ENCODE measurements around the gene FAM177B.

FAM177B gene

DNA sequence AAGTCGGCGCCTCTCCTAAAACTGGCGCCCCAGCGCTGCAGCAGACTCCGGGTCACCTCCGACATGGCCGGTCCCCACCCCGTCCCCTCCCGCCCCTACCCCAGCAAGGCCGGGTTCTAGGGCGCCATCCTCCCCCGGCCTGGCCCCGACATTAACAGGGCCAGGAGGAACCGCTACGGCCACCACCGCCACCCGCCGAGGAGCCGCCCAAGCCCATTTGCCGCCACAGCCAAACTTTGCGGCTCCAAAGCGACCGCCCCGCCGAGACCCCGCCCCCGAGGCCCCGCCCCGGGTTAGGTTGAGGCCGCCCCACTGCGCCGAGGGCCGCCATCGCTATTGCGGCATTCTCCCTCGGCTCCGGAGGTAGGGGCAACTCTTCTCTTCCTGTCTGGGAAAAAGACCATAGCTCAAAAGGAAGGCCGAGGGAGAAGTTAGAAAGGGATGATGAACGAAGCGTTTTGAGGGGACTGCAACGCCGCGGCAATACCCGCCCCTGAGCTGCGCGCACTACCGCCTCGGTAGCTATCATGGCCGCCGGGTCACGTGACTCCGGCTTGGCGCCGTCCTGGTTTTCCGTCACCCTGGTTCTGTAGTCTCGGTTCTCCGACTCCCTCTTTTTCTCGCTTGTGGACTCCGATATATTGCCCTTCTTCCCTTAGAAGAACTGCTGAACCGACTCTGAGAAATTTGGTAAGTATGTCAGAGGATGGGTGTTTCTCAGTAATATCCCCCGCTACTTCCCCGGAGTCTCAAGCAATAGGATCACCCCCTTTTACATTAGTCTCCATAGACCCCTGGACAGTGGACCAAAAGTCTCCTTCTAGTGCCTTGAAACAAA lies 24.5 kb upstream of the FAM177B start, which contains the start of the genes AIDA and BROX:
AIDA (minus strand) TSS at position 239 of the 838 bp plus-strand sequence; CDS start at position 65, 174 bp downstream.
BROX (plus strand) TSS at position 312 of the 838 bp plus-strand sequence. CDS start 3,136 bp downstream, outside the sequence.
- Histone ChIP-seq H3K9me3 (ENCODE audit: control insufficient read depth, low read length) (no peaks in the 10 kb centered on the region), H3K9ac (ENCODE audit: low read length) (peak within 1 kb of the TSS; percentile 98), H3K4me3 (ENCODE audit: low read length) (peak within 1 kb of the TSS; percentile 97), H3K36me3 (ENCODE audit: control insufficient read depth, insufficient read depth, low read length, severe bottlenecking) (peaks cover 19% of the 10 kb centered on the region), H3K27me3 (replicated peaks; ENCODE audit: control insufficient read depth, insufficient read depth, low read length) (no peaks in the 10 kb centered on the region), H3K4me1 (ENCODE audit: control insufficient read depth, insufficient read depth, low read length) (peaks cover 18% of the 10 kb centered on the region)
- DNase-seq (ENCODE audit: low read depth): peak; percentile 95

DNA sequence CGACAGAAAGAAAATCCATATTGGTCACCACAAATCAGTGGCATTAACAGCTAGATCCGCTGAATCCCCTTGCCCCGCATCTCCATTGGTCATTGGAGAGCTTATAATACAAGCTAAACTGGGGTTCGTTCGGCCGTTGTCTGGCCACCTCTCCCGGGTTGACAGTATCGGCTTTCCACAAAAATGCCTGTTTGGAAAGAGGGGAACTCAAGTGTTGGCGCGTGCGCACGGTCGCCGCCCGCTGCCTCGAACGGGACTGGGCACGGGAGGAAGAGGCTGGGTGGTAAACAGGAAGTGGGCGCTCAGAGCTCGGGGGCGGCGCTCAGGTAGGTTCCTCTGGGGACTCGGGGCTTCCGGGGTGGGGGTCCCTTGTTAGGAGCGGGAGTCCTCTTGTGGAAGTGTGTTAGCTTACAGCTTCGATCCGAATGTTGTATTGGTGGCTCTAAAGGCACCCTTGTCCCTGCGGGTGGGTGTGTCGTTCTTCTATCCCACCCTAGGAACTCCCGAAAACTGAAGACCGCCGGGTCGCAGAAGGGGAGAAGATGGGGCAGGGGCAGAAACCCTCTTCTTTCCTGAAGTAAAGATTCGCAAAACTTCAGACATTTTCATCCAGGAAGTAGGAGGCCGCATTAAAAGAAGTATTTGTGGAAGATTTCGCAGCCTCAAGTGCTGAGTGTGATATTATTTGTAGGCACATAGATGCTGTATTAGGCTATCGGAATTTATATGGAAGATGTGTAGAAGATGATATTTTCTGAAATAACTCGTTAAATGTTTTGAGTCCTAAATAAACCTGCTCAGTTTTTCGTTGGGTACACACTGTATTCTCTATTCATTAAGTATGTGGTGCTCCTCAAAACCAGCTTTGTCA lies 23.7 kb upstream of the FAM177B start:
- H3K36me3 ChIP-seq (ENCODE audit: control insufficient read depth, insufficient read depth, low read length, severe bottlenecking): peaks cover 26% of the 10 kb centered on the region
- H3K4me1 ChIP-seq (ENCODE audit: control insufficient read depth, insufficient read depth, low read length): peaks cover 16% of the 10 kb centered on the region
- DNase-seq (ENCODE audit: low read depth): peak; percentile 98
- H3K4me3 ChIP-seq (ENCODE audit: low read length): peak overlapping the region; percentile 97
- H3K9ac ChIP-seq (ENCODE audit: low read length): peak overlapping the region; percentile 94
- H3K27me3 ChIP-seq (replicated peaks; ENCODE audit: control insufficient read depth, insufficient read depth, low read length): no peaks in the 10 kb centered on the region
- H3K9me3 ChIP-seq (ENCODE audit: control insufficient read depth, low read length): no peaks in the 10 kb centered on the region

DNA sequence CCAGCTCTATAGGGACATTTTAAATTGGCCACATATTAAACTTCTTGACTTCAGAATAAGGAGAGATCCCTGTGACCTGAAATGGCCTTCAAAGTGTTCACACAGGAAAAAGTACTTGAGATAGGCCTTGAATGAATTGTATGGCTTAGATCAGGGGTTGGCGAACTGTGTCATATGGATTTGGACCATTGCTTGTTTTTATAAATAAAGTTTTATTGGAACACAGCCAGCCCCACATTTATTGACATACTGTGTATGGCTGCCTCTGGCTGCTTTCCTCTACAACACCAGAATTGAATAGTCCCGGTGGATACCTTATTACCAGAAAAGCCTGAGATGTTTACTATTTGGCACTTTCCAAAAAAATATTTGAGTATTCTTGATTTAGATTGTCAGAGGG lies 20.6 kb upstream of the FAM177B start:
- no peak for DNase-seq (ENCODE audit: low read depth)
- Histone ChIP-seq H3K4me3 (ENCODE audit: low read length) (no peak overlapping the region), H3K4me1 (ENCODE audit: control insufficient read depth, insufficient read depth, low read length) (peaks cover 4% of the 10 kb centered on the region), H3K36me3 (ENCODE audit: control insufficient read depth, insufficient read depth, low read length, severe bottlenecking) (peaks cover 57% of the 10 kb centered on the region), H3K9ac (ENCODE audit: low read length) (no peak overlapping the region), H3K9me3 (ENCODE audit: control insufficient read depth, low read length) (no peaks in the 10 kb centered on the region), H3K27me3 (replicated peaks; ENCODE audit: control insufficient read depth, insufficient read depth, low read length) (no peaks in the 10 kb centered on the region)

DNA sequence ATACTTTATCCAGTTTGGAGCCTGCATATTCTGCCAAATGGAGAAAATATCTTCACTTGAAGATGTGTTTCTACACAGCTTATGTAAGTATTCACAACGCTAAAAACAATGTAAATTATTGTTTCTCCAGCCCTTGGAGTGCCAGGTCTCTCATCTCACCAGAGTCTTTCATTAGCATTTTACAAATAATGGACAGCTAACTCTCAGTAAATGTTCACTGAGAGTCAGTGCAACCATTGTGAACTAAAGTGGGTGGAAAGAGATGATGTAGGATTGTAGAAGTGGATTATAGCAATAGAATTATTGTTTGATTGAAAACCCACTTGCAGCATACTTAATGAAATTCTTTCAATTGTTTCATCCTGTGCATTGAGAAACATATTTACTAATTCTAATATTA lies 8.3 kb upstream of the FAM177B start:
- Histone ChIP-seq H3K9ac (ENCODE audit: low read length) (no peak overlapping the region), H3K9me3 (ENCODE audit: control insufficient read depth, low read length) (no peaks in the 10 kb centered on the region), H3K4me1 (ENCODE audit: control insufficient read depth, insufficient read depth, low read length) (no peaks in the 10 kb centered on the region), H3K4me3 (ENCODE audit: low read length) (no peak overlapping the region), H3K36me3 (ENCODE audit: control insufficient read depth, insufficient read depth, low read length, severe bottlenecking) (peaks cover 98% of the 10 kb centered on the region), H3K27me3 (replicated peaks; ENCODE audit: control insufficient read depth, insufficient read depth, low read length) (no peaks in the 10 kb centered on the region)
- no peak for DNase-seq (ENCODE audit: low read depth)

DNA sequence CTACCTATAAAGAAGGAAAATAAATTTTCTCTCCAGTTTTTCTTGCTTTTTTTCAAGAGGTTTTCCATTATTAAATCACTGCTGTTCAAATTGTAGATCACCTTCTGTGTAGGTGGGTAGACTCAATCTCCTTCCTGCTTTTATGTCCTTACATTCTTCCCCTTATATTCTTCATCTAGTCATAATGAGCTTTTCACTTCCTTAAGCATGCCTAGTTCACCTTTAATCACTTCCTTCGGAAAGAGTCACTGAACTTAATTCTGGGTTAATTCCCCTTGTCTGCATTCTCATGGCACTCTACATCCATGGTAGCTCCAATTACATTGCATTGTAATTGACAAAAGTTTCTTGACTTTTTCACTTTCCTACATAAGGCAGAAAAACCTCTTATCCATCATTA lies 6.1 kb upstream of the FAM177B start:
- Histone ChIP-seq H3K9ac (ENCODE audit: low read length) (no peak overlapping the region), H3K4me1 (ENCODE audit: control insufficient read depth, insufficient read depth, low read length) (no peaks in the 10 kb centered on the region), H3K27me3 (replicated peaks; ENCODE audit: control insufficient read depth, insufficient read depth, low read length) (no peaks in the 10 kb centered on the region), H3K36me3 (ENCODE audit: control insufficient read depth, insufficient read depth, low read length, severe bottlenecking) (peaks cover 100% of the 10 kb centered on the region), H3K9me3 (ENCODE audit: control insufficient read depth, low read length) (no peaks in the 10 kb centered on the region), H3K4me3 (ENCODE audit: low read length) (no peak overlapping the region)
- DNase-seq (ENCODE audit: low read depth): no peak

DNA sequence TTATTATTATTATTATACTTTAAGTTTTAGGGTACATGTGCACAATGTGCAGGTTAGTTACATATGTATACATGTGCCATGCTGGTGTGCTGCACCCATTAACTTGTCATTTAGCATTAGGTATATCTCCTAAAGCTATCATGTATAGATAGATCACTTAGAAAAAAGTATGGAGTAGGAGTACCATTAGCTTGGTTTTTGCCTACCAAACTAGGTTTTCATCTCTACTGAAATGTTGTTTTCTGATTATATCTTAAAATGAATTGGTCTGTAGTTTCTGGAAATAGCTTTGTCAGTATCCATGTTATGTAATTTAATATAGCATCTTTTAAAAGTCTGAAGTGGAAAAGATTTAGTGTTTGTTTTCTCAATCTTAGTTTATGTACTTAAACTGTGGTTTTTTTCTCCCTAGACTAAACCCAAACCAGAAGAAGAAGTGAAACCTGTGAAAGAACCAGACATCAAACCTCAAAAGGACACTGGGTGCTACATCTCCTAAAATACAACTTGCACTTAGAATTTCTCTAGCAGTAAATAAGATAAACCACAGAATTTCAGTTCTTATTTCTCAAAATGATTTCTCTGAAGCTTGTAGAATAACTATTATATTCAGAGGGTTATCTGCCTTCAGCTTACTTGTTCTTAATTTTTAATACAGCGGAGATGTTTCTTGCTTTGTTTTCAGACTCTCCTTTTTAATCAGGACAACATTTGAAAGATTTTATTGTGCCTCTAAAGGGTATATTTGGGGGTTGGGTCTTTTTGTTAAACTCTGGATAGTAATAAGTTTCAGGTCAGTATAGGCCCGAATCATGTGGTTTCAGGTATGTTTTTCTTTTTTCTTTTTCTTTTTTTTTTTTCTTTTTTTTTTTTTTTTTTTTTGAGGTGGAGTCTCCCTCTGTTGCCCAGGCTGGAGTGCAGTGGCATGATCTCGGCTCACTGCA lies 4.5 kb upstream of the FAM177B start:
- Histone ChIP-seq H3K27me3 (replicated peaks; ENCODE audit: control insufficient read depth, insufficient read depth, low read length) (no peaks in the 10 kb centered on the region), H3K36me3 (ENCODE audit: control insufficient read depth, insufficient read depth, low read length, severe bottlenecking) (peaks cover 88% of the 10 kb centered on the region), H3K9ac (ENCODE audit: low read length) (no peak overlapping the region), H3K4me1 (ENCODE audit: control insufficient read depth, insufficient read depth, low read length) (no peaks in the 10 kb centered on the region), H3K9me3 (ENCODE audit: control insufficient read depth, low read length) (no peaks in the 10 kb centered on the region), H3K4me3 (ENCODE audit: low read length) (no peak overlapping the region)
- no peak for DNase-seq (ENCODE audit: low read depth)

DNA sequence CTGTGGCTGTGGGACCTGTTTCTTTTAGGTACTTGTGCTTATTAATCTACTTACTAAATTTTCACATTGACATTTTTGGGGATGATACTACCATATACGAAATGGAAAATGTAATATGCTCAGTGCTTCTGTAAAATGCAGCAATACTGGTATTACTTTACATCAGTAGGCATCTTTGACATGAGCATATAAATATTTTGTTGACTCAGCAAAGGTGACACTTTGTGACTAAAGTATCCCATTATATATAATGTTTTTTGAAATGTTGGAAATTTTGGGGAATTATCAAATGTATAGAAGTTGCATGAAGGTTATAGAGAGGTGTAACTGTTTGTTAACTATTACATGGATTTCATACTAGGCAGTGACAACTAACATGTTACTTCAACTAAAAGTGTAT lies 2.3 kb upstream of the FAM177B start:
- H3K9me3 ChIP-seq (ENCODE audit: control insufficient read depth, low read length): no peaks in the 10 kb centered on the region
- H3K4me3 ChIP-seq (ENCODE audit: low read length): no peak overlapping the region
- no peak for DNase-seq (ENCODE audit: low read depth)
- no peaks in the 10 kb centered on the region for H3K27me3 ChIP-seq (replicated peaks; ENCODE audit: control insufficient read depth, insufficient read depth, low read length)
- H3K9ac ChIP-seq (ENCODE audit: low read length): no peak overlapping the region
- H3K36me3 ChIP-seq (ENCODE audit: control insufficient read depth, insufficient read depth, low read length, severe bottlenecking): peaks cover 66% of the 10 kb centered on the region
- no peaks in the 10 kb centered on the region for H3K4me1 ChIP-seq (ENCODE audit: control insufficient read depth, insufficient read depth, low read length)

DNA sequence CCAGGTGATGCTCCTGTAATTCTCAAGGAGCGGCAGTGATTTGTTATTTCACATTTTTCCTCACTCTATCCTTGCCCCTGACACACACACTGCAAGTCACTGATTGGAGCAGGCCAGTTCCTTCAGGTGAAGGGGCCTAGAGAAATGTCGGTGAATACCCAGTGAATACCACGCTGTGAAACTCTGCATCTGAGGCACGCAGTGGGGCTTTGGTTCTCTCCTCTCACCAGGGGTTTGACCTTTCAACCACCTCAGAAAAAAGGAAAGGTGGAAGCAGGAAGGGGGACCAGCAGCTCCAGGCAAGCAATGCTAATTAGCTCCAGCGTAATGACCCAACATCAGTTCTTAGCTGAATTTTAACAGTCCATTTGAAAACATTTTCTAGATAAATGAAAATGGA lies 532 bp upstream of the FAM177B start:
- Histone ChIP-seq H3K4me3 (ENCODE audit: low read length) (no peak overlapping the region), H3K36me3 (ENCODE audit: control insufficient read depth, insufficient read depth, low read length, severe bottlenecking) (peaks cover 49% of the 10 kb centered on the region), H3K4me1 (ENCODE audit: control insufficient read depth, insufficient read depth, low read length) (no peaks in the 10 kb centered on the region), H3K9ac (ENCODE audit: low read length) (no peak overlapping the region), H3K9me3 (ENCODE audit: control insufficient read depth, low read length) (no peaks in the 10 kb centered on the region), H3K27me3 (replicated peaks; ENCODE audit: control insufficient read depth, insufficient read depth, low read length) (no peaks in the 10 kb centered on the region)
- no peak for DNase-seq (ENCODE audit: low read depth)

DNA sequence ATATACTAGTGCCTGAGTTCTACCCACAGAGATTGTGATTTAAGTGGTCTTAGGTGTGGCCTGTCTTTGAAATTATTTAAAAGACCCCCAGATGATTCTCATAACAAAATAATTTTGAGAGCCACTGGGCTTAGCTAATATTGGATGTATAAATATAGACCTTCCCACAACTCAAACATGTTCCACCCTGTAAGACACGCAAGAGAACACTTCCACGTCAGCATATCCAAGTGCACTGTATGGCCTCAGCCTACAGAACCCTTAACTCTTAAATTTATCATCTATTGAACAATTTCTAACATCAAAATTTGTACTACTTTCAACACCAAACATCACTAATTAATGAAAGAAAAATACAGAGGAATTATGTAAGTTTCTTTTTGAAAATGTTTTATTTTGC lies 2.5 kb downstream of the FAM177B start:
- DNase-seq (ENCODE audit: low read depth): no peak
- H3K36me3 ChIP-seq (ENCODE audit: control insufficient read depth, insufficient read depth, low read length, severe bottlenecking): peaks cover 19% of the 10 kb centered on the region

DNA sequence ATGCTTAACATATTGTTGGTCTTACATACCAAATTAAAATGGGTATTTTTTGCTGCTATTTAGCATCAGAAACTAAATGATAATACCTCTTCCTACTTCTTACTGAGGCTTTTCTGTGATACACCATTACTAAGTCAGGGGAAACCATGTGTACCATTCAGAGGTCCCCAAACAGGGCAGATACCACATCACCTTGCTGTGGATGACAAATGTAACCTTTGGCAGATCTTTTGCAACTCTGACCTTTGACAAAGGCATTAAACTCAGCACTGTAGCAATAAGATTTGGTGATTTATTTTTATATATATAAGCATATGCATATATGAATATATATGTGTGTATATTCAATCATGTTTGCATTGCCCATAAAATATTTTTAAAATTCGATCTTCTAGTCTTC lies 2.9 kb downstream of the FAM177B start:
- no peaks in the 10 kb centered on the region for H3K4me1 ChIP-seq (ENCODE audit: control insufficient read depth, insufficient read depth, low read length)
- H3K4me3 ChIP-seq (ENCODE audit: low read length): no peak overlapping the region
- H3K9ac ChIP-seq (ENCODE audit: low read length): no peak overlapping the region
- H3K36me3 ChIP-seq (ENCODE audit: control insufficient read depth, insufficient read depth, low read length, severe bottlenecking): peaks cover 14% of the 10 kb centered on the region
- no peaks in the 10 kb centered on the region for H3K27me3 ChIP-seq (replicated peaks; ENCODE audit: control insufficient read depth, insufficient read depth, low read length)
- no peak for DNase-seq (ENCODE audit: low read depth)
- no peaks in the 10 kb centered on the region for H3K9me3 ChIP-seq (ENCODE audit: control insufficient read depth, low read length)

More for the DNA sequence above, 2.5 kb downstream of the FAM177B start:
- H3K4me3 ChIP-seq (ENCODE audit: low read length): no peak overlapping the region
- H3K9me3 ChIP-seq (ENCODE audit: control insufficient read depth, low read length): no peaks in the 10 kb centered on the region
- H3K9ac ChIP-seq (ENCODE audit: low read length): no peak overlapping the region
- H3K27me3 ChIP-seq (replicated peaks; ENCODE audit: control insufficient read depth, insufficient read depth, low read length): no peaks in the 10 kb centered on the region
- no peaks in the 10 kb centered on the region for H3K4me1 ChIP-seq (ENCODE audit: control insufficient read depth, insufficient read depth, low read length)
